HepG2 (cell line): ENCODE results near the gene CACNA1D. TPM values are rescaled to one million over a fixed set of nuclear protein-coding genes. Genes with fewer than 3 reads are reported as not detected.
A peak's percentile ranks its signal among the peaks of the same experiment; 100 is the strongest.
"Not testable (repeated sequence)": the region's sequence is repeated elsewhere in the genome, so short reads cannot be mapped to it uniquely, and the experiment has no call there.

Experiments used
- ATAC-seq: fragments of 200-7000 bp; cut with Tn5 transposase; 3 replicates; pipeline ENCODE4 v1.9.1; 2020; ENCODE audit warnings: mild to moderate bottlenecking, moderate library complexity
- BruUV-seq: library from RNA; stranded (reverse); fragments of 400-500 nt; replicated peaks from 2 replicates; lab custom pipeline; 2021; lab: Mats Ljungman, UMichigan
- CTCF ChIA-PET: fragments of 300-600 bp; formaldehyde crosslinking; extraction: SDS; loops from one replicate; lab custom pipeline; 2021; ENCODE audit warnings: low total read pairs, inconsistent platforms, low intra/inter-chr PET ratio; lab: Yijun Ruan, JAX
- POLR2A ChIA-PET: fragments of 350-600 bp; sonication (Branson Sonifier 250); formaldehyde crosslinking; loops from one replicate; lab custom pipeline; 2020; ENCODE audit warnings: antibody characterized with exemption, inconsistent platforms; lab: Yijun Ruan, JAX
- DNase-seq: peaks from one replicate; pipeline ENCODE4 v3.0.0-alpha.2; 2015; ENCODE audit warnings: low spot score
- FAIRE-seq: peaks from 3 replicates; lab custom pipeline; 2011; peaks lifted over from hg19 to GRCh38; lab: Jason Lieb, UNC
- H2AFZ ChIP-seq: one replicate; pipeline ENCODE4 v1.6.1; 2011; ENCODE audit warnings: low read length, inconsistent platforms
- H3K27ac ChIP-seq: fragments of 300-600 bp; 3 replicates; pipeline ENCODE4 v1.8.0; 2011; ENCODE audit warnings: mixed run types, mild to moderate bottlenecking, mixed read lengths, low read length, inconsistent platforms; ENCODE audit not compliant: insufficient read depth; ENCODE audit errors: extremely low read length
- H3K27me3 ChIP-seq, 2 experiments: fragments of 200-600 bp in 1 of 2; 2 replicates in 1 of 2; 3 replicates in 1 of 2; pipeline versions ENCODE4 v1.6.0 to v1.8.0; 2011; ENCODE audit warnings: low read length in 2 of 2, mild to moderate bottlenecking in 2 of 2, moderate library complexity in 2 of 2, inconsistent platforms in 1 of 2; ENCODE audit not compliant: insufficient read depth in 2 of 2, control insufficient read depth in 1 of 2
- H3K36me3 ChIP-seq, 2 experiments: fragments of 200-600 bp in 1 of 2; replicated peaks in 1 of 2; 2 replicates in 1 of 2; 3 replicates in 1 of 2; pipeline versions ENCODE4 v1.5.1 to v1.8.0; 2011; ENCODE audit warnings: low read length in 2 of 2, inconsistent platforms in 1 of 2; ENCODE audit not compliant: insufficient read depth in 2 of 2, control insufficient read depth in 1 of 2
- H3K4me1 ChIP-seq: 2 replicates; pipeline ENCODE4 v1.5.1; 2012; ENCODE audit warnings: low read length, inconsistent platforms; ENCODE audit not compliant: insufficient read depth
- H3K4me2 ChIP-seq: 2 replicates; pipeline ENCODE4 v1.6.0; 2011; ENCODE audit warnings: low read depth, low read length, inconsistent platforms
- H3K4me3 ChIP-seq, 3 experiments: fragments of 200-600 bp in 1 of 3; sonication (generic), shearing (Covaris generic) in 1 of 3; replicated peaks in 1 of 3; 2 replicates each; pipeline ENCODE4 v1.5.1; 2011 to 2016; ENCODE audit warnings: low read length in 3 of 3, inconsistent platforms in 2 of 3, low read depth in 2 of 3, mild to moderate bottlenecking in 2 of 3, control low read depth in 1 of 3, mixed read lengths in 1 of 3; ENCODE audit not compliant: insufficient read depth in 1 of 3
- H3K79me2 ChIP-seq: one replicate; pipeline ENCODE4 v1.6.1; 2011; ENCODE audit warnings: low read length, inconsistent platforms; ENCODE audit not compliant: insufficient read depth
- H3K9ac ChIP-seq: 2 replicates; pipeline ENCODE4 v1.6.0; 2011; ENCODE audit warnings: mild to moderate bottlenecking, low read depth, low read length, inconsistent platforms; ENCODE audit not compliant: insufficient read depth
- H3K9me3 ChIP-seq: 2 replicates; pipeline ENCODE4 v1.5.1; 2012; ENCODE audit warnings: mild to moderate bottlenecking, low read length
- H4K20me1 ChIP-seq: 2 replicates; pipeline ENCODE4 v1.6.0; 2011; ENCODE audit warnings: inconsistent platforms, mild to moderate bottlenecking, low read length, moderate library complexity; ENCODE audit not compliant: insufficient read depth
- ARID2 ChIP-seq: sonication (generic); formaldehyde crosslinking; IDR thresholded peaks from 2 replicates; pipeline ENCODE4 v1.8.1; 2022; ENCODE audit warnings: mild to moderate bottlenecking, missing genetic modification reagents, borderline replicate concordance
- HMG20A ChIP-seq: IDR thresholded peaks from 2 replicates; pipeline ENCODE4 v1.6.1; 2016; ENCODE audit warnings: borderline replicate concordance
- NCOA2 ChIP-seq: sonication (generic); formaldehyde crosslinking; IDR thresholded peaks from 2 replicates; pipeline ENCODE4 v1.8.0; 2022; ENCODE audit warnings: inconsistent platforms
- RARA ChIP-seq: IDR thresholded peaks from 2 replicates; pipeline ENCODE4 v1.6.1; 2016; ENCODE audit warnings: missing genetic modification reagents, missing compliant biosample characterization
- SP140L ChIP-seq: sonication (generic); formaldehyde crosslinking; IDR thresholded peaks from 2 replicates; pipeline ENCODE4 v1.4.0; 2020; ENCODE audit warnings: missing genetic modification reagents, borderline replicate concordance
- TEAD3 ChIP-seq: optimal IDR thresholded peaks from 2 replicates; pipeline ENCODE3; 2016; ENCODE audit warnings: borderline replicate concordance
- WGBS: methylation state at CpG from one replicate; pipeline ENCODE4 v1.1.6; 2017; ENCODE audit warnings: low lambda C conversion rate; 5-methylcytosine and 5-hydroxymethylcytosine counted together
- in situ Hi-C: cut with HindIII; loops from 2 replicates; pipeline ENCODE4 v1.10.0; 2017; ENCODE audit warnings: low pct_unique_long_range_greater_than_20kb; ENCODE audit not compliant: extremely low pct_ligation_motif_present
- intact Hi-C: fragments of 100-400 bp; cut with micrococcal nuclease; formaldehyde crosslinking; loops from one replicate; pipeline ENCODE4 v1.10.0; 2022; ENCODE audit not compliant: unreplicated experiment
- polyA plus RNA-seq, 8 experiments: library from polyadenylated mRNA; depleted of rRNA in 3 of 8; stranded (reverse) in 7 of 8; unstranded in 1 of 8; fragments of >200 nt; fragmentation: Illumina TruSeq in 4 of 8; extraction: Trizol in 4 of 8; gene quantifications; 2 replicates each; pipeline versions ENCODE4 v1.2.1 to v1.2.3, GENCODE V29; 2011 to 2016; ENCODE audit warnings: low read depth in 4 of 8, missing spikeins in 1 of 8, mixed read lengths in 1 of 8; ENCODE audit not compliant: insufficient read depth in 1 of 8
- total RNA-seq, 5 experiments: library from RNA; depleted of rRNA; stranded (reverse); fragments of >200 nt; fragmentation: Illumina TruSeq; extraction: Trizol; gene quantifications; 2 replicates each; pipeline ENCODE4 v1.2.3, GENCODE V29; 2016; ENCODE audit warnings: low read depth in 1 of 5
- TF ChIP-seq, protein P1 (sequence below): sonication (generic); formaldehyde crosslinking; IDR thresholded peaks from 2 replicates; pipeline ENCODE4 v1.4.0; 2020; ENCODE audit warnings: missing genetic modification reagents

The CACNA1D gene
- total and polyA plus RNA-seq, 2 of the 13 experiments (the other 11 are each of a cell fraction or from before 2014, with no cell fraction given), result 0.26 to 0.38 TPM

- TF ChIP-seq RARA (CRISPR knock-in tag), result peak; percentile 33; the same call in 1 of the 2 replicates
- peak; percentile 90 for TF ChIP-seq TEAD3 (CRISPR knock-in tag)
- no peak for TF ChIP-seq SP140L (CRISPR knock-in tag)
- TF ChIP-seq HMG20A (CRISPR knock-in tag), result peak; percentile 28; the same call in 1 of the 2 replicates
- TF ChIP-seq ARID2, result no peak
- TF ChIP-seq NCOA2, result no peak
- TF ChIP-seq, protein P1, sequence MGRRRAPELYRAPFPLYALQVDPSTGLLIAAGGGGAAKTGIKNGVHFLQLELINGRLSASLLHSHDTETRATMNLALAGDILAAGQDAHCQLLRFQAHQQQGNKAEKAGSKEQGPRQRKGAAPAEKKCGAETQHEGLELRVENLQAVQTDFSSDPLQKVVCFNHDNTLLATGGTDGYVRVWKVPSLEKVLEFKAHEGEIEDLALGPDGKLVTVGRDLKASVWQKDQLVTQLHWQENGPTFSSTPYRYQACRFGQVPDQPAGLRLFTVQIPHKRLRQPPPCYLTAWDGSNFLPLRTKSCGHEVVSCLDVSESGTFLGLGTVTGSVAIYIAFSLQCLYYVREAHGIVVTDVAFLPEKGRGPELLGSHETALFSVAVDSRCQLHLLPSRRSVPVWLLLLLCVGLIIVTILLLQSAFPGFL (CRISPR knock-in tag), result no peak
- TF ChIP-seq, all 625 proteins: peak for 21
Observed at GRCh38 chr3:53464424-53464823, 30.0 kb upstream of the CACNA1D start (continued).

DNA sequence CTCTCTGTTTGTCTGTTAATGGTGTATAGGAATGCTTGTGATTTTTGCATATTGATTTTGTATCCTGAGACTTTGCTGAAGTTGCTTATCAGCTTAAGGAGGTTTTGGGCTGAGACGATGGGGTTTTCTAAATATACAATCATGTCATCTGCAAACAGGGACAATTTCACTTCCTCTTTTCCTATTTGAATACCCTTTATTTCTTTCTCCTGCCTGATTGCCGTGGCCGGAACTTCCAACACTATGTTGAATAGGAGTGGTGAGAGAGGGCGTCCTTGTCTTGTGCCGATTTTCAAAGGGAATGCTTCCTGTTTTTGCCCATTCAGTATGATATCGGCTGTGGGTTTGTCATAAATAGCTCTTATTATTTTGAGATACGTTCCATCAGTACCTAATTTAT lies 24.7 kb upstream of the CACNA1D start:
- ATAC-seq, intact Hi-C loops, H2AFZ ChIP-seq, in situ Hi-C loops, H3K4me2 ChIP-seq, H3K9me3 ChIP-seq, H3K79me2 ChIP-seq, H3K36me3 ChIP-seq, DNase-seq, CTCF ChIA-PET, H3K27ac ChIP-seq, FAIRE-seq, H3K27me3 ChIP-seq, H3K4me3 ChIP-seq, H3K9ac ChIP-seq, H4K20me1 ChIP-seq, BruUV-seq, POLR2A ChIA-PET: not testable (repeated sequence)
- H3K4me1 ChIP-seq, result peaks cover 22% of the 10 kb centered on the region
- 73% methylated on average over 7 of the region's 7 CpGs for WGBS
